Measurements from ENCODE around the gene RHBDL1. TPM values are rescaled to one million over a fixed set of nuclear protein-coding genes. Genes with fewer than 3 reads are reported as not detected.

Gene RHBDL1
- total RNA-seq, 1 experiment from 2014 or later: 2.3 TPM

- DNase-seq (ENCODE audit: extremely low read depth, low read depth): no peak
These were observed 22.8 kb upstream of the RHBDL1 start for GRCh38 chr16:652454-653305.

GRCh38 chr16:654034-654433 is 21.4 kb upstream of the RHBDL1 start:
- no peak for DNase-seq (ENCODE audit: extremely low read depth, low read depth)

GRCh38 chr16:657487-657886 is 18.0 kb upstream of the RHBDL1 start:
- DNase-seq (ENCODE audit: extremely low read depth, low read depth): no peak

- no peak for DNase-seq (ENCODE audit: extremely low read depth, low read depth)
These were observed 16.5 kb upstream of the RHBDL1 start for GRCh38 chr16:658679-659571.

GRCh38 chr16:659618-660017 is 15.9 kb upstream of the RHBDL1 start:
- no peak for DNase-seq (ENCODE audit: extremely low read depth, low read depth)

- DNase-seq (ENCODE audit: extremely low read depth, low read depth): no peak
These were observed 15.4 kb upstream of the RHBDL1 start for GRCh38 chr16:660132-660458.

- DNase-seq (ENCODE audit: extremely low read depth, low read depth): peak; percentile 90
These were observed 14.8 kb upstream of the RHBDL1 start for GRCh38 chr16:660459-661183.

GRCh38 chr16:661184-661821 is 14.2 kb upstream of the RHBDL1 start:
- no peak for DNase-seq (ENCODE audit: extremely low read depth, low read depth)

GRCh38 chr16:662095-662494 is 13.4 kb upstream of the RHBDL1 start:
- DNase-seq (ENCODE audit: extremely low read depth, low read depth): no peak

- no peak for DNase-seq (ENCODE audit: extremely low read depth, low read depth)
These were observed 12.9 kb upstream of the RHBDL1 start for GRCh38 chr16:662597-662996.

- DNase-seq (ENCODE audit: extremely low read depth, low read depth): no peak
These were observed 8.9 kb upstream of the RHBDL1 start for GRCh38 chr16:666572-666971.

GRCh38 chr16:667113-667779 is 8.2 kb upstream of the RHBDL1 start:
- DNase-seq (ENCODE audit: extremely low read depth, low read depth): no peak

- peak; percentile 87 for DNase-seq (ENCODE audit: extremely low read depth, low read depth)
These were observed 7.5 kb upstream of the RHBDL1 start, which contains the start of gene RHOT2 for GRCh38 chr16:667780-668518. RHOT2 (plus strand) TSS chr16:668132; CDS start chr16:668200, 68 bp downstream.

- no peak for DNase-seq (ENCODE audit: extremely low read depth, low read depth)
These were observed 6.8 kb upstream of the RHBDL1 start for GRCh38 chr16:668519-669171.

- no peak for DNase-seq (ENCODE audit: extremely low read depth, low read depth)
These were observed 5.8 kb upstream of the RHBDL1 start for GRCh38 chr16:669666-670065.

GRCh38 chr16:670485-671352 is 4.8 kb upstream of the RHBDL1 start:
- no peak for DNase-seq (ENCODE audit: extremely low read depth, low read depth)

- DNase-seq (ENCODE audit: extremely low read depth, low read depth): no peak
These were observed 3.9 kb upstream of the RHBDL1 start for GRCh38 chr16:671353-672131.

All from NCI-H460 (cell line).